HepG2 (cell line): ENCODE measurements around the gene KHK. TPM values are rescaled to one million over a fixed set of nuclear protein-coding genes. Genes with fewer than 3 reads are reported as not detected.

Source experiments
- GLMP ChIP-seq: sonication (generic); formaldehyde crosslinking; IDR thresholded peaks from 2 replicates; pipeline ENCODE4 v1.9.0; 2021; ENCODE audit warnings: missing genetic modification reagents, mild to moderate bottlenecking, borderline replicate concordance
- GZF1 ChIP-seq: sonication (generic); formaldehyde crosslinking; IDR thresholded peaks from 2 replicates; pipeline ENCODE4 v1.5.1; 2020; ENCODE audit warnings: mild to moderate bottlenecking, missing genetic modification reagents
- HDAC1 ChIP-seq: sonication (generic); formaldehyde crosslinking; IDR thresholded peaks from 2 replicates; pipeline ENCODE4 v1.5.1; 2020; ENCODE audit warnings: mild to moderate bottlenecking, missing genetic modification reagents
- HOXD1 ChIP-seq: sonication (generic); formaldehyde crosslinking; IDR thresholded peaks from 2 replicates; pipeline ENCODE4 v1.5.0; 2020; ENCODE audit warnings: missing genetic modification reagents
- MNT ChIP-seq: fragments of 450-650 bp; IDR thresholded peaks from 2 replicates; pipeline ENCODE4 v1.6.1; 2016
- MXD1 ChIP-seq: sonication (generic); formaldehyde crosslinking; IDR thresholded peaks from 2 replicates; pipeline ENCODE4 v1.4.0; 2020; ENCODE audit warnings: mild to moderate bottlenecking, missing genetic modification reagents
- PRDM10 ChIP-seq: sonication (generic); formaldehyde crosslinking; IDR thresholded peaks from 2 replicates; pipeline ENCODE4 v1.4.0; 2020; ENCODE audit warnings: low read depth, missing genetic modification reagents
- SMAD9 ChIP-seq: sonication (generic); formaldehyde crosslinking; IDR thresholded peaks from 2 replicates; pipeline ENCODE4 v1.5.1; 2020; ENCODE audit warnings: mild to moderate bottlenecking, missing genetic modification reagents
- TRAFD1 ChIP-seq: sonication (generic); formaldehyde crosslinking; IDR thresholded peaks from 2 replicates; pipeline ENCODE4 v1.5.1; 2020; ENCODE audit warnings: missing genetic modification reagents, mild to moderate bottlenecking, borderline replicate concordance
- ZFP82 ChIP-seq: sonication (generic); formaldehyde crosslinking; IDR thresholded peaks from 2 replicates; pipeline ENCODE4 v1.5.1; 2020; ENCODE audit warnings: mild to moderate bottlenecking, missing genetic modification reagents, borderline replicate concordance
- ZNF18 ChIP-seq: sonication (generic); formaldehyde crosslinking; IDR thresholded peaks from 2 replicates; pipeline ENCODE4 v1.8.0; 2022; ENCODE audit warnings: mild to moderate bottlenecking, missing genetic modification reagents; ENCODE audit not compliant: insufficient replicate concordance
- ZNF232 ChIP-seq: sonication (generic); formaldehyde crosslinking; IDR thresholded peaks from 2 replicates; pipeline ENCODE4 v1.4.0; 2020; ENCODE audit warnings: missing genetic modification reagents, borderline replicate concordance
- ZNF770 ChIP-seq: sonication (generic); formaldehyde crosslinking; IDR thresholded peaks from 2 replicates; pipeline ENCODE4 v1.5.0; 2020; ENCODE audit warnings: mild to moderate bottlenecking, missing genetic modification reagents
- ZNF781 ChIP-seq: sonication (generic); formaldehyde crosslinking; IDR thresholded peaks from 2 replicates; pipeline ENCODE4 v1.5.1; 2020; ENCODE audit warnings: borderline replicate concordance, mild to moderate bottlenecking, missing genetic modification reagents; ENCODE audit errors: not compliant biosample characterization
- ZSCAN22 ChIP-seq: sonication (generic); formaldehyde crosslinking; IDR thresholded peaks from 2 replicates; pipeline ENCODE4 v1.4.0; 2020; ENCODE audit warnings: mild to moderate bottlenecking, missing genetic modification reagents
- polyA plus RNA-seq, 8 experiments: library from polyadenylated mRNA; depleted of rRNA in 3 of 8; stranded (reverse) in 7 of 8; unstranded in 1 of 8; fragments of >200 nt; fragmentation: Illumina TruSeq in 4 of 8; extraction: Trizol in 4 of 8; gene quantifications; 2 replicates each; pipeline versions ENCODE4 v1.2.1 to v1.2.3, GENCODE V29; 2011 to 2016; ENCODE audit warnings: low read depth in 4 of 8, missing spikeins in 1 of 8, mixed read lengths in 1 of 8; ENCODE audit not compliant: insufficient read depth in 1 of 8
- total RNA-seq, 5 experiments: library from RNA; depleted of rRNA; stranded (reverse); fragments of >200 nt; fragmentation: Illumina TruSeq; extraction: Trizol; gene quantifications; 2 replicates each; pipeline ENCODE4 v1.2.3, GENCODE V29; 2016; ENCODE audit warnings: low read depth in 1 of 5

KHK gene
- total and polyA plus RNA-seq, 2 of the 13 experiments (the other 11 are each of a cell fraction or from before 2014, with no cell fraction given) = 40.9 to 99.2 TPM

- TF ChIP-seq PRDM10 = 0 out of 2 replicates have a peak, but pooled peaks have one; percentile 20
- no peak for TF ChIP-seq ZFP82
- no peak for TF ChIP-seq GZF1 (CRISPR knock-in tag)
- TF ChIP-seq HDAC1 = peak; percentile 92
- TF ChIP-seq MNT = no peak
- no peak for TF ChIP-seq ZNF770
- no peak for TF ChIP-seq SMAD9
- no peak for TF ChIP-seq ZNF18 (CRISPR knock-in tag)
- no peak for TF ChIP-seq ZNF781 (CRISPR knock-in tag)
- TF ChIP-seq MXD1 (CRISPR knock-in tag) = peak; percentile 43
- TF ChIP-seq ZSCAN22 (CRISPR knock-in tag) = no peak
- no peak for TF ChIP-seq GLMP (CRISPR knock-in tag)
- 0 out of 2 replicates have a peak, but pooled peaks have one; percentile 58 for TF ChIP-seq TRAFD1
- no peak for TF ChIP-seq HOXD1 (CRISPR knock-in tag)
- TF ChIP-seq ZNF232 (CRISPR knock-in tag) = peak; percentile 13; the same call in 1 of the 2 replicates
Measured at GRCh38 chr2:27071277-27071989, 15.1 kb upstream of the KHK start, which contains the start of gene OST4 (continued).
